ENCODE data around the gene FOXP1. TPM values are rescaled to one million over a fixed set of nuclear protein-coding genes. Genes with fewer than 3 reads are reported as not detected.

The FOXP1 gene
- total and polyA plus RNA-seq, 2 of the 13 experiments (the other 11 are each of a cell fraction or from before 2014, with no cell fraction given): 40.4 to 59.0 TPM

DNA sequence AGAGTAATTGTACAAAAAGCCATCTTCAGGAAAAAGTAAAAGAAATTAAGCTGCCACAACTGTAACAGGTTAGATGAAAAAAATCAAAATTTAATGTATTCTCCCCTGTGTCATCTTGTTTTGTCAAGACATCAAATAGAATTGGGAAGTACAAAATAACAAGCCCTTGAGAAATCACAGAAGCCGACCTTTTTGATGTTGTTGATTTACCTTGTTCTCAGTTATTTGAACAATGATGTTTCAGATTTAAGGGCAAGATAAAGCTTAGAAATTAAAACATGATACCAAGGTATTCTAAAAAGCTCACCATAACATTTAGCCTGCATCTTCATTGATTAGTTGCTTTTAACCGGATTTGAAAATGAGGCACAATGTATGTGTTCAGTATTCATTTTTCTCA lies 523.0 kb downstream of the FOXP1 start (continued):
- TF ChIP-seq, protein P1, sequence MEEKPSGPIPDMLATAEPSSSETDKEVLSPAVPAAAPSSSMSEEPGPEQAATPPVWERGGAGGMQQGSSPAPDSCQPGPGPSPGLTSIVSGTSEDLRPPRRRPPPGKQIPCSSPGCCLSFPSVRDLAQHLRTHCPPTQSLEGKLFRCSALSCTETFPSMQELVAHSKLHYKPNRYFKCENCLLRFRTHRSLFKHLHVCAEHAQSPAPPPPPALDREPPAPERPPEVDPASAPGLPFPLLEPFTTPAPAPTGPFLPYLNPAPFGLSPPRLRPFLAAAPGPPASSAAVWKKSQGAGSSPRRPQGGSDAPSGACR (CRISPR knock-in tag; IDR thresholded peaks at IDR 0.05): no peak
- no peak for TF ChIP-seq ZNF556 (CRISPR knock-in tag; IDR thresholded peaks at IDR 0.05; ENCODE audit: borderline replicate concordance)
- TF ChIP-seq, protein P2, sequence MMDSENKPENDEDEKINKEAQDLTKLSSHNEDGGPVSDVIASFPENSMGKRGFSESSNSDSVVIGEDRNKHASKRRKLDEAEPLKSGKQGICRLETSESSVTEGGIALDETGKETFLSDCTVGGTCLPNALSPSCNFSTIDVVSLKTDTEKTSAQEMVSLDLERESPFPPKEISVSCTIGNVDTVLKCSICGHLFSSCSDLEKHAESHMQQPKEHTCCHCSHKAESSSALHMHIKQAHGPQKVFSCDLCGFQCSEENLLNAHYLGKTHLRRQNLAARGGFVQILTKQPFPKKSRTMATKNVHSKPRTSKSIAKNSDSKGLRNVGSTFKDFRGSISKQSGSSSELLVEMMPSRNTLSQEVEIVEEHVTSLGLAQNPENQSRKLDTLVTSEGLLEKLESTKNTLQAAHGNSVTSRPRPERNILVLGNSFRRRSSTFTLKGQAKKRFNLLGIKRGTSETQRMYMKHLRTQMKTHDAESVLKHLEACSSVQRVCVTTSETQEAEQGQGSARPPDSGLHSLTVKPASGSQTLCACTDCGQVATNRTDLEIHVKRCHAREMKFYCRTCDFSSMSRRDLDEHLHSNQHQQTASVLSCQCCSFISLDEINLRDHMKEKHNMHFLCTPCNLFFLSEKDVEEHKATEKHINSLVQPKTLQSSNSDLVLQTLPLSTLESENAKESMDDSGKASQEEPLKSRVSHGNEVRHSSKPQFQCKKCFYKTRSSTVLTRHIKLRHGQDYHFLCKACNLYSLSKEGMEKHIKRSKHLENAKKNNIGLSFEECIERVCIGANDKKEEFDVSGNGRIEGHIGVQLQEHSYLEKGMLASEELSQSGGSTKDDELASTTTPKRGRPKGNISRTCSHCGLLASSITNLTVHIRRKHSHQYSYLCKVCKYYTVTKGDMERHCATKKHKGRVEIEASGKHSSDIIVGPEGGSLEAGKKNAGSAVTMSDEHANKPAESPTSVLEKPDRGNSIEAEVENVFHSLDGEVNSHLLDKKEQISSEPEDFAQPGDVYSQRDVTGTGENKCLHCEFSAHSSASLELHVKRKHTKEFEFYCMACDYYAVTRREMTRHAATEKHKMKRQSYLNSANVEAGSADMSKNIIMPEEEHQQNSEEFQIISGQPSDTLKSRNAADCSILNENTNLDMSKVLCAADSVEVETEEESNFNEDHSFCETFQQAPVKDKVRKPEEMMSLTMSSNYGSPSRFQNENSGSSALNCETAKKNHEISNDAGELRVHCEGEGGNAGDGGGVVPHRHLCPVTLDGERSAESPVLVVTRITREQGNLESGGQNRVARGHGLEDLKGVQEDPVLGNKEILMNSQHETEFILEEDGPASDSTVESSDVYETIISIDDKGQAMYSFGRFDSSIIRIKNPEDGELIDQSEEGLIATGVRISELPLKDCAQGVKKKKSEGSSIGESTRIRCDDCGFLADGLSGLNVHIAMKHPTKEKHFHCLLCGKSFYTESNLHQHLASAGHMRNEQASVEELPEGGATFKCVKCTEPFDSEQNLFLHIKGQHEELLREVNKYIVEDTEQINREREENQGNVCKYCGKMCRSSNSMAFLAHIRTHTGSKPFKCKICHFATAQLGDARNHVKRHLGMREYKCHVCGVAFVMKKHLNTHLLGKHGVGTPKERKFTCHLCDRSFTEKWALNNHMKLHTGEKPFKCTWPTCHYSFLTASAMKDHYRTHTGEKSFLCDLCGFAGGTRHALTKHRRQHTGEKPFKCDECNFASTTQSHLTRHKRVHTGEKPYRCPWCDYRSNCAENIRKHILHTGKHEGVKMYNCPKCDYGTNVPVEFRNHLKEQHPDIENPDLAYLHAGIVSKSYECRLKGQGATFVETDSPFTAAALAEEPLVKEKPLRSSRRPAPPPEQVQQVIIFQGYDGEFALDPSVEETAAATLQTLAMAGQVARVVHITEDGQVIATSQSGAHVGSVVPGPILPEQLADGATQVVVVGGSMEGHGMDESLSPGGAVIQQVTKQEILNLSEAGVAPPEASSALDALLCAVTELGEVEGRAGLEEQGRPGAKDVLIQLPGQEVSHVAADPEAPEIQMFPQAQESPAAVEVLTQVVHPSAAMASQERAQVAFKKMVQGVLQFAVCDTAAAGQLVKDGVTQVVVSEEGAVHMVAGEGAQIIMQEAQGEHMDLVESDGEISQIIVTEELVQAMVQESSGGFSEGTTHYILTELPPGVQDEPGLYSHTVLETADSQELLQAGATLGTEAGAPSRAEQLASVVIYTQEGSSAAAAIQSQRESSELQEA (CRISPR knock-in tag; IDR thresholded peaks at IDR 0.05; ENCODE audit: not compliant biosample characterization): no peak
- TF ChIP-seq, protein P3, sequence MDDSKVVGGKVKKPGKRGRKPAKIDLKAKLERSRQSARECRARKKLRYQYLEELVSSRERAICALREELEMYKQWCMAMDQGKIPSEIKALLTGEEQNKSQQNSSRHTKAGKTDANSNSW (CRISPR knock-in tag; IDR thresholded peaks at IDR 0.05; ENCODE audit: borderline replicate concordance): no peak
- TF ChIP-seq ARNT2 (CRISPR knock-in tag; IDR thresholded peaks at IDR 0.05; ENCODE audit: low read depth): no peak
- no peak for TF ChIP-seq SRF (IDR thresholded peaks at IDR 0.05; ENCODE audit: low read depth, low read length)
- TF ChIP-seq ZNF510 (CRISPR knock-in tag; IDR thresholded peaks at IDR 0.05; ENCODE audit: low read depth): no peak
- no peak for TF ChIP-seq SIN3A (IDR thresholded peaks at IDR 0.05; ENCODE audit: borderline replicate concordance, low read depth, low read length)
- TF ChIP-seq ESRRA (CRISPR knock-in tag; IDR thresholded peaks at IDR 0.05; ENCODE audit: low read depth): no peak
- TF ChIP-seq, protein P4, sequence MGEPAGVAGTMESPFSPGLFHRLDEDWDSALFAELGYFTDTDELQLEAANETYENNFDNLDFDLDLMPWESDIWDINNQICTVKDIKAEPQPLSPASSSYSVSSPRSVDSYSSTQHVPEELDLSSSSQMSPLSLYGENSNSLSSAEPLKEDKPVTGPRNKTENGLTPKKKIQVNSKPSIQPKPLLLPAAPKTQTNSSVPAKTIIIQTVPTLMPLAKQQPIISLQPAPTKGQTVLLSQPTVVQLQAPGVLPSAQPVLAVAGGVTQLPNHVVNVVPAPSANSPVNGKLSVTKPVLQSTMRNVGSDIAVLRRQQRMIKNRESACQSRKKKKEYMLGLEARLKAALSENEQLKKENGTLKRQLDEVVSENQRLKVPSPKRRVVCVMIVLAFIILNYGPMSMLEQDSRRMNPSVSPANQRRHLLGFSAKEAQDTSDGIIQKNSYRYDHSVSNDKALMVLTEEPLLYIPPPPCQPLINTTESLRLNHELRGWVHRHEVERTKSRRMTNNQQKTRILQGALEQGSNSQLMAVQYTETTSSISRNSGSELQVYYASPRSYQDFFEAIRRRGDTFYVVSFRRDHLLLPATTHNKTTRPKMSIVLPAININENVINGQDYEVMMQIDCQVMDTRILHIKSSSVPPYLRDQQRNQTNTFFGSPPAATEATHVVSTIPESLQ (CRISPR knock-in tag; conservative IDR thresholded peaks at IDR 0.05): no peak
- TF ChIP-seq, protein P5, sequence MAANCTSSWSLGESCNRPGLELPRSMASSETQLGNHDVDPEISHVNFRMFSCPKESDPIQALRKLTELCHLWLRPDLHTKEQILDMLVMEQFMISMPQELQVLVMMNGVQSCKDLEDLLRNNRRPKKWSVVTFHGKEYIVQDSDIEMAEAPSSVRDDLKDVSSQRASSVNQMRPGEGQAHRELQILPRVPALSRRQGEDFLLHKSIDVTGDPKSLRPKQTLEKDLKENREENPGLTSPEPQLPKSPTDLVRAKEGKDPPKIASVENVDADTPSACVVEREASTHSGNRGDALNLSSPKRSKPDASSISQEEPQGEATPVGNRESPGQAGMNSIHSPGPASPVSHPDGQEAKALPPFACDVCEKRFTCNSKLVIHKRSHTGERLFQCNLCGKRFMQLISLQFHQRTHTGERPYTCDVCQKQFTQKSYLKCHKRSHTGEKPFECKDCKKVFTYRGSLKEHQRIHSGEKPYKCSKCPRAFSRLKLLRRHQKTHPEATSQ (CRISPR knock-in tag; IDR thresholded peaks at IDR 0.05; ENCODE audit: borderline replicate concordance): no peak
- no peak for TF ChIP-seq NFRKB (IDR thresholded peaks at IDR 0.05)
- TF ChIP-seq, protein P6, sequence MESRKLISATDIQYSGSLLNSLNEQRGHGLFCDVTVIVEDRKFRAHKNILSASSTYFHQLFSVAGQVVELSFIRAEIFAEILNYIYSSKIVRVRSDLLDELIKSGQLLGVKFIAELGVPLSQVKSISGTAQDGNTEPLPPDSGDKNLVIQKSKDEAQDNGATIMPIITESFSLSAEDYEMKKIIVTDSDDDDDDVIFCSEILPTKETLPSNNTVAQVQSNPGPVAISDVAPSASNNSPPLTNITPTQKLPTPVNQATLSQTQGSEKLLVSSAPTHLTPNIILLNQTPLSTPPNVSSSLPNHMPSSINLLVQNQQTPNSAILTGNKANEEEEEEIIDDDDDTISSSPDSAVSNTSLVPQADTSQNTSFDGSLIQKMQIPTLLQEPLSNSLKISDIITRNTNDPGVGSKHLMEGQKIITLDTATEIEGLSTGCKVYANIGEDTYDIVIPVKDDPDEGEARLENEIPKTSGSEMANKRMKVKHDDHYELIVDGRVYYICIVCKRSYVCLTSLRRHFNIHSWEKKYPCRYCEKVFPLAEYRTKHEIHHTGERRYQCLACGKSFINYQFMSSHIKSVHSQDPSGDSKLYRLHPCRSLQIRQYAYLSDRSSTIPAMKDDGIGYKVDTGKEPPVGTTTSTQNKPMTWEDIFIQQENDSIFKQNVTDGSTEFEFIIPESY (CRISPR knock-in tag; IDR thresholded peaks at IDR 0.05): no peak
